GM19467 (cell line): ENCODE results near the gene MACROD2.

Experiments
- ATAC-seq: cut with Tn5 transposase; IDR thresholded peaks from one replicate; pipeline ENCODE4 v1.9.1; 2021; ENCODE audit warnings: mild to moderate bottlenecking, moderate library complexity; ENCODE audit not compliant: unreplicated experiment

MACROD2 gene

DNA sequence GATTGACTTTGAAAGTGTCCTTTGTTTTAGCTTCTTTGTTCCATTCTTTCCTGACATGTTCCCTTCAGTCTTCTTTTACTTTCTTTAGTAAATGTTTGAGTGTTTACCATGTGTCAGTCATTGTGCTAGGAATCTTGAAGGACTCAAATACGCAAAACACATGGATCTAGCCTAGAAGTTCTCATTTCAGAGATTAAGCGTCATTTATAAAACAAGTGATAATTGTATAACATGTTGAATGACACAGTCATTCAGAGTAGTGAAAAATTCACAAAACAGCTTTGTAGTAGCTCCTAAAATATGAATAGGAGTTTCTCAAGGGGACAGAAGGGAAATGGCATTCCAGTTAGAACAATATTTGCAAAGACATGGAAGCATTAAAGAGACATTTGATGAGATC lies 66.9 kb downstream of the MACROD2 start:
- no peak for ATAC-seq

DNA sequence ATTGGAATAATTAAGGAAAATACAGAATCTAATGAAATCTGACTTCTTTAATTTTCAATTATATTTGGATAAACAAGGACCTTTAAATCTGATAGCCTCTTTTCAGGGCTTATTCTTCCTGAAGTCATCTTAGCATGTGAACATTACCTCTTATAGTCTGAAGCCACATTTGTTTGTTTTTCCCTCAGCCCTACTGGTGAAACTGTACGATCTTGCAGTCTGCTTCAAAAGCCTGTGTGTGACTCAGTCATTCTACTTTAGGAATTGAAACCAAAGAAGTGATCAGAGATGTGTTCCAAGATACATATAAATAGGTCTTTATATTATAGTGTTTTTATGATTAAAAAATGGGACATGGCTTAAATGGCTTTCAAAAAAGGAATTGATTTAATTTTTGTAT lies 67.5 kb downstream of the MACROD2 start:
- no peak for ATAC-seq

DNA sequence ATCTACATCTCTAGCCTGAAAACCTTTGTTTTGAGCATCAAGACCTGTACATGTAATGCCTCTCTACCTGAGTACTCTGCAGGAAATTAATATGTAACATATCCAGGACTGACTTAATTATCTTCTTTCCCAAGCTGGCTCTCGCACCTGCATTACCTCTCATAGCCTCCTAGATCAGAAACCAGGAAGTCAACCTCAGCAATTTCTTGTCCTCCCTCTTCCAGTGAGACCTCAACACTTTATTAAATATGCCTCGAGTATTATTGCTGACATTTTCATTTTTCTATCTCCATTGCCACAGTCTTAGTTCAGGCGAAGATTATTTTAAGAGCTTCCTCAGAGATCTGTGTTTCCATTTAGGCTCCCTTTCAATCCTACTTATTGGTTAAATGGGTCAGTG lies 69.0 kb downstream of the MACROD2 start:
- ATAC-seq = no peak

DNA sequence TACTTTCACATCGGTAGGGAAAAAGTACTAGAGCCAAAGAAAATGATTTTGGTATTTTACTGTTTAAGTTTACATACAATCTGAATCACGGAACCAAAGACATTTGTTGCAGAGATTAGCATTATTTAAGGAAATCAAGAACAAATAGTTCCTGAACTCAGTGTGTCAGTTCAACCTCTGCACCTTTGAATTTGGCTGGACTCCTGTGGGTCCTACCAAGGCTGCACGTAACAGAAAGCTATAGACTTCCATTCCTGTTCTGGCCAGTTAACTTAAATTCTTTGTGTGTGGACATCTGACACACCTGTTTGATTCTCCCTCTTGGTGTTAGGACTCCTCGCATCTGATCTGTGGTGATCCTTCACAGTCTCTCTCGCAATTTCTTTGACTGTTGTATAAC lies 69.6 kb downstream of the MACROD2 start:
- ATAC-seq = no peak

DNA sequence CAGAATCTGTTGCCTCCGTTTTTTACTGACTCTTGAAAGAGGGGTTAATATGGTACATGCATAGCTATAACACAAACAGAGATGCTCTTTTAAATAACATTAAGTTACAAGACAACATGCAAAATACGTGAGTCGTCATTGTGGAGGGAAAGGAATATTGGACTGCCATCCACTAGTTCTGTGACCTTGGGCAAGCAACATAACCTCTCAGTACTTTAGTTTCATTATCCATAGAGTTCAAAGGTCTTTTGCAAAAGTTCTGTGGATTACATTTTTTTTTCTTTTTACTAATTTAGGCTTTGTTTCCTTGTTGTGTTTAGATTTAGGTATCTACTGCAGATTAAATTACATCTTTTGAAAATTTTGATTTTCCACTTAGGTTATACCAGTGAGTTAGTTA lies 70.5 kb downstream of the MACROD2 start:
- ATAC-seq = no peak

DNA sequence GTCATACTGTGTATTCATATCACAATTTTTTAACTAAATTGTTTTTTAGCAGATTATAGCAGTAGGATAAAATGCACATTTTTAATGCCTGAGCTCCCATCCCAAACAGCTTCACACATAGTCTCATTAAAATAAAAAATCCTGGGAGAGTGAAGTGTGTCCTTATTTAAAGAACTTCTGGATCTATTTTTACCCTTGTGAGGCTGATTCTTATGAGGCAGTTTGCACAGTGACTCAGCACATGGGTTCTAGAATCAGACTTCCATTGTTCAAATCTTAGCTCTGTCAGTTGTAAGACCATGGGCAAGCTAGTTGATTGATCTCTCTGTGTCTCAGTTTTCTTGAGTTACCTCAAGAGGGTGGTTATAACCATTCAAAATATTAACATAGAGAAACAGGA lies 72.3 kb downstream of the MACROD2 start:
- no peak for ATAC-seq

DNA sequence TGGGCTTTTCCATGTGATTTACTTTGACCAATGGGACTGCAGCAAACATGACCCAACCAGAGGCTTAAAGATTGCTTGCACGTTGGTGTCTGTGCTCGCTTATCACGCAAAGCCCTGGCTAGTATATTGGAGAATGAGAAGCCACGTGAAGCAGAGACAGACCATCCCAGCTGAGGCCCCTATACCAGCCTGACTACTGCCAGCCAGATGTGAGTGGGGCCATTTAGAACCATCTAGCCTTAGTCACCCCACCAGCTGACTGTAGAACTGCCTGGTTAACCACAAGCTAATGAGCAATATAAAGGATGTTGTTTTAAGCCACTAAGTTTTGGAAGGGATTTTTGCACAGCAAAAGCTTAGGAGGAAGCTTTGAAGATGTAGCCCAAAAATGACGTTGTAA lies 74.5 kb downstream of the MACROD2 start:
- ATAC-seq = no peak

DNA sequence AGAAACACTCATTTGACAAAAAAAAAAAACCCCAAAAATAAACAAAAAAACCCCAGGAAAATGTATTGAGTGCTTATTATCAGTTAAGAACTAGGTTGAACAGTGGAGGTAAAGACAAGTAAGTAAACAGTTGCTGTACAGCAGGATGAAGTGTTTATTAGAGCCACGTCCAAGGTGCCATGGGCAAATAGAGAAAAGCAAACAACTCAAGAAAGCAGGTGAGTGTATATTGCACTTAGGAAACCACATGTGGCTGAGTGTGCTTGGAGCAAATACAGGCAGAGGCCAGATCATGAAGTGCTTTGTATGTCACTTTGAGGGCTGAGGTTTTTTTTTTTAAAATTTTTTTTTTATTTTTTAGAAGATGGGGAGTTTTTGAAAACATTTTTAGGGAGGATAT lies 98.3 kb downstream of the MACROD2 start:
- no peak for ATAC-seq

DNA sequence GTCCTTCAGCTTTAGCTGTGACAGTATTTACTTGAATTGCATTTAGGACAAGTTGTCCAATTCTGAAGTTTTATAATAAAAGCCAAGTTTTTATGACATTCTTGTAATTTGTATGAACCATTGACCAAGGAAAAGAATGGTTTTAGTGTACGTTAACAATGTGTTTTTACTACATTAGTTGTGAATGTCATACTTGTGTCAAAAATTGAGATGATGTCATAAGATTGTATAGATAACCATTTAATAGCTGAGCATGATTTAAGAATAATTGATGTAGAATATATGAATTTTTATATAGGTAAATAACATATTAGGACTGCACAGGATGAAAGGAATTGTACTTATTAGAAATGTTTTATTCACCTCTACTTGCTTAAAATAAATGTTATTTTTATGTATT lies 102.9 kb downstream of the MACROD2 start:
- ATAC-seq = no peak

DNA sequence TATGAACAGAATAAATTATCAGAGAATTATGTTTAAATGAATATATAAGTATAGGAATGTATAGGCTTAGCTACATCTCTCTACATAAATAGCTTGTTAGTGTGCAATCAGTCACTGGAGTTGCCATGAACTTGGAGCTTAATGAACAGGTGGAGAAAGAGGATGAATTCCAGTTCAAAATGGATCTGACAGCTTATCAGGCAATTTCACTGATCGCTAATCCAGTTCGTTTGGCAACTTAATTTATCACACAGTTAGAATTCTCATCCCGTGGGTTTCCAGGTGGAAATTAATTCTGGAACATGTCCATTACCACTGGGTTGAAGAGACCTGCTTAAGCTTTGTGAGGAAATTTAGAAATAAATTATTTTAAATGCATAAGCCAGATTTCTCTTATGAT lies 118.1 kb downstream of the MACROD2 start:
- no peak for ATAC-seq

DNA sequence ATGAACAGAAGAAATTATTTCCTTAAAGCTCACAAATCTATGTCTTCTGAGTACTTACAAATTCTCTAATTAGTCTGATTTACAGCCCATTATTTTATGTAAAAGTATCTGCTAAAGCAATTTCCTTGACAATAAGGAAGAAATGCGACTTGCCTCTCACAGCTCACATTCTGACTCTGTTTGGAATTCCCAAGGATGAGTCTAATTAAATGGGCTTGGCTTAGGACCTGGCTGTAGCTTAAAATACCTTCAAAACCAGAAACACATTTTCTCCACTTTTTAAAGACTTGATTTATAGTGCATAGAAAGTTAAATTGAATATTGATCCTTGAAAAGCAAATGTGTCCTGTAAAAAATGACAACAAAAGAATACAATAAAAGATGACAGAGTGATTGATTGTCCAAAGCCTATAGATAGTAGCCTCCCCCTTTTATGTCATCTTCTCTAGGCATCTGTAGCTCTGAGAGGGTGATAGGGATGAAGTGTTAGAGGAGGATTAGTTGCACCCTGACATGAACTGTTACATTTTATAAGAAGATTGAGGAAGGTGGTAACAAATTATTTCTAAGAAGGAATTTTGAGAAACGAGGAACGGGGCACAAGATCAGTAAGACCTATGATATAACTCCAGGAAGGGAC lies 118.9 kb downstream of the MACROD2 start:
- ATAC-seq = no peak

DNA sequence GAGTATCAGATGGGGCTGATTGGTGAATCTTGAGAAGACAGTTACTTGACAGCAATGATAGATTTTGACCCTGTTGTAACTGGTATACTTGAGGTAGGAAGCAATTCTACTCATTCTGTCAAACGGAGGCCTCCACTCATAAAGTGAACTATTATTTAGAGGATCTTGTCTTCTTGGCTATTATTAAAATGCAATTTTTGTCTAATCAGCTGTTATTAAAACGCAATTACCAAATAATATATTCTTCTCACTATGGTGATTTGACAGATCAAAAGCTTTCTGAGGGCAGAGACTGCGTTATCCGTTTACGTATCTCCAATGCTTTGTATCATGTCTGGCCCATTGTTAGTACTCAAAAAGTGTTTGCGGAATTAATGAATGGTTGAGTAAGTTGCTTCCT lies 120.7 kb downstream of the MACROD2 start:
- no peak for ATAC-seq

DNA sequence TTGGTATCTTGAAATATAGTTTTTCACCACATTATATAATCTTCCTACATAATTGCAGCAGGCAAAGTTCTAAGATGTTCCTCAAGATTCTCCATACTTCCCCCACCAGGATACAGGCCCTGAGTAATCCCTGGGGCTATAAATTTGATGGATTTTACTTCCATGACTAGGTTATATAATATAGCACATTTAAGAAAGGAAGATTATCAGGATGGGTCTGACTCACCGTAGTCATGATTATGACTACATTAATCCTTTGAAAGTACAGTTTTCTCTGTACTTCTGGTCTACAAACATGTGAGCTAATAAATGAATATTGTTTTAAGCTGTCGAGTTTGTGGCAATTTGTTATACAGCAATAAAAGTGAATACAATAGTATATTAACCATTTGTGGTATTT lies 122.5 kb downstream of the MACROD2 start:
- ATAC-seq = no peak

DNA sequence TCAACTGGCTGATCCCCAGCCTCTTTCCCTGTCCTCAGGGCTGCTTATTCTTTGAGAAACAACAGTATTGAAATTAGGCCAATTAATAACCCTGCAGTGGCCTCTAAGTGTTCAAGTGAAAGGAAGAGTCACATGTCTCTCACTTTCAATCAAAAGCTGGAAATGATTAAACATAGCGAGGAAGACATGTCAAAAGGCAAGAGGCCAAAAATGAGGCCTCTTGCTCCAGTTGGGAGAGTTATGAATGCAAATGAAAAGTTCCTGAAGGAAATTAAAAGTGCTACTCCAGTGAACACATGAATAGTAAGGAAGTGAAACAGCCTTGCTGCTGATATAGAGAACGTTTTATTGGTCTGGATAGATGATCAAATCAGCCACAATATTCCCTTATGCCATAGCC lies 131.5 kb downstream of the MACROD2 start:
- no peak for ATAC-seq

DNA sequence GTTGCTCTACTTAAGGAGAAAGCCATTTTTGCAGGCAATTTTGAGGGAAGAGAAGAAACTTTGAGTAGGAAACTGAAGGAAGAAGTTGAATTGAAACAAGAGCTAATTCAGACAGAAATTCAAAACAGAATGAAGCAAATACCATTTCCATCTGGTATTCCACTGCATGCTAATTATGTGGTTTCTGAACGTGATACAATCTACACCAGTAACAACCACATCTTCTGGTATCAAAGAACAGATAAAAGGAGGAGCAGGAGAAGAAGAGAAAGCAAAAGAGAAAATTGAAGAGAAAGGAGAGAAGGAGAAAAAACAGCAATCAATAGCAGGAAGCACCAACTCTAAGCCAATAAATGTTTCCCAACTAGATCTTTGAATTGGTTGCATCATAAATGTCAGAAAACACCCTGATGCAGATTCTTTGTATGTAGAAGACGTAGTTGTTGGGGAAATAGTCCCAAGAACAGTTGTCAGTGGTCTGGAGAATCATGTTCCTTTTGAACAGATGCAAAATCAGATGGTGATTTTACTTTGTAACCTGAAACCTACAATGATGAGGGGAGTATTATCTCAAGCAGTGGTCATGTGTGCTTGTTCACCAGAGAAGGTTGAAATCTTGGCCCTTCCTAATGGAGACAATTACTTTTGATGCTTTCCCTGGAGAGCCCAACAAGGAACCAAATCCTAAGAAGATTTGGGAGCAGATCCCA lies 132.4 kb downstream of the MACROD2 start:
- ATAC-seq = no peak

DNA sequence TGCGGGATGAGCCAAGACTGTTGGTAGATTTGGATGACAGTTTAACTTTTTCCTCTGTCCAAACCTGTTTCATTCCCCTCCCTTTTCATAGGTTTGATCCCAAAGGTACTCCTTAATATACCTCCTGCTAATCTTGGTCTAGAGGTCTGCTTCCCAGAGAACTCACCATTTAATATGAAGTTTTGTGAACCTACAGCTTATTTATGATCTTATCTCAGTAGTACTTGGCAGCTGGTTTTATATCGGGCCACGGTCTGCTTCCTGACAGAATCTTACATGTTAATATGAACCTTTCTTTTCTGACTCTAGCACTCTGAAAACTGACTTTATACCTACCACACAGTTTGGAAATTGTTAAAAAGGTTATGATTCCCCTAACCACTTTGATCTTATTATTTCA lies 138.7 kb downstream of the MACROD2 start:
- no peak for ATAC-seq

DNA sequence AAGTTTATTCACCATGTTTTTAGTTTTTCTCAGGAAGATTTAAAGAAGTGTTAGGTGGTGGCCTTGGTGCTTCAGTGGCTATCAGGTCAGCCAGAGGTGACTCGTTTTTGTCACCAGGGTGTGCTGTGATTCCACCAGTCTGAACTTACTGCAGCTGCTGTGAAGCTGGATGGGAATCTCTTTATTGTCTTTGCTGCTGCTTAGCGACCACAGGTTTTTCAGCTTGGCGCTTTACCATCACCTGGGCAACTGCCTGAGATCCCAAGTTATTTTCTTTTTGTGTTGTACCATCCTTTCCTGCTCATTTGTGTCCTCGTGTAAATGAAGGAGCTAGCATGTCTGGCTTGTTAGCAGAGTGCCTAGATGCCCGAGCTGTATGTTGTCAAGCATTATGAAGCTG lies 146.9 kb downstream of the MACROD2 start:
- no peak for ATAC-seq

DNA sequence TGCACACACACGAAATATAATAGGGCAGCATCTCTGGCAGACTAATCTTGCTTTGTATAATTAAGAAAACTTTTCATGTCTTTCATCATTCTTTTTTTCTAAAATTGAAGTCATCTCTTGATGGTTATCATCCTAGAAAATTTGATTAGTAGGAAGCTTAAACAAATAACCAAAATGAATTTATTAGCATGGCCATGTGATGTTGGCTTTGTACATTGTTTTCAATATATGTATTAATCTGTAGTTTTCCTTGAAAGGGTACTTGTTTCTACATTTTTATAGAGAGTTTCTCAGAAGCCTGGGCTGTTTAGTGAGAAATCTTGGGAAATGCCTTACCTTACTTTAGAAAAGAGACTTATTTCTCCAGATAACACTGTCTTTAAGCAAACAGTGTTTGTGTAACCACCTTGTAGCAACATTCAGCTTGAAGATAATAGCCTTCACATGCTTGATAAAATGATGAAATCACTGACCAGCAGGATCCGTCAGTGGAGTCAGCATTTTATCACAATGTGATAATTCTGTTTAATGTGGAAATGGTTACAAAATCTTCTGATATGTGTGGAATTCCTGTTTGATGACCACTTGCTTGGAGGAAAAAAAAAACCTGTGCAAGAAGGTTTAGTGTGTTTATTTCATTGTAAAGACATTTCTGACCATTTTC lies 147.8 kb downstream of the MACROD2 start:
- ATAC-seq = no peak

DNA sequence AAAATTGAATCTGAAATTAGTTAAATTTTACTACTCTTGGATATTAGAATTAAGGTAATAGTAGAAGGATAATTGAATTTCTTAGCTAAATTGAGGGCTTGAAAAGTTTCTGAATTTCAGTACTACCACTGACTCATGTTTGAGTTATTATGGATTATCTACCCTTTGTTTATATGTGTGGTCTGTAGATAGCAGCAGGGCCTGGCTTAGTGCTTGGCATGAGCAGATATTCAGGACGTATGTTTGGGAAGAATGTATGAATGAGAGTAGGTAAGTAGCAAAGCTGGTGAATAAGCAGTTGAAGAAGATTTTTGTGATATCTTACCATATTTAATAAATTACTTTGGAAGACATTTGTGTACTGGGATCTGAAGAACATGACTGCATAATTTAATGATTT lies 152.7 kb downstream of the MACROD2 start:
- no peak for ATAC-seq

DNA sequence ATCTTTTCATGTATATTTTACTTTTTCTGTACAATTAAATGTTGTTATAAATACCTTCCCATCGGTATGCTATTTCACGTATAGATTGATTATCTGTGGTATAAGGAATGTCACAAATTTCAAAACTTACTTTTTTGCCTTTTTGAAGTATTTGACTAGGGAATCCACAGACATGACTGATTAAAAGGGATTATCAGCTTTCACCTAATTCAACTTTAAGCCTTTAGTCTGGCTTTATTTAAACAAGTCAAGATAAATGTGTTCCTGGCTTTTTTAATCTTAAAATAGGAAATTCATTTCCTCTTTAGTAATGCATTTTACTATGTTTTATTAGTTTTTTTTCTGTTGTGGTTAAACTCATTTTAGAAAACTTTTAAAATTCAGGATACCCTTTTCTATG lies 160.0 kb downstream of the MACROD2 start:
- ATAC-seq = no peak

DNA sequence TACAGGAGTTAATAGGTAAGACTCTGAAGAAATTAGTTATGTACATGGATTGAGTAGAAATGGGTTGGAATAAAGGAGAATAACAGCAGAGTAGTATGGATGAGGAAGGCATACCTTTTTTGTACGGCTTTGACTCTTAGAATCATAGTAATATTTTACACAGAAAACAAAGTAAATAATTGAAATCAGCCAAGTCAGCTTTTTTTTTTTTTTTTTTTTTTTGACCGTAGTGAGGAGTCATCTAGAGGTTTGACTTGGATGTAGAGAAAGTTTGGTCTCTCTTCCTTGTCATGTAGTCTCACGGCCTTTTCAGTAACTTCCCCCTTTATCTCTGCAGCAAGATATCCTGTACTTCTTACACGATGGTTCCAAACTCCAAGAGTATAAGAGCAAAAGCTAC lies 183.2 kb downstream of the MACROD2 start:
- no peak for ATAC-seq

DNA sequence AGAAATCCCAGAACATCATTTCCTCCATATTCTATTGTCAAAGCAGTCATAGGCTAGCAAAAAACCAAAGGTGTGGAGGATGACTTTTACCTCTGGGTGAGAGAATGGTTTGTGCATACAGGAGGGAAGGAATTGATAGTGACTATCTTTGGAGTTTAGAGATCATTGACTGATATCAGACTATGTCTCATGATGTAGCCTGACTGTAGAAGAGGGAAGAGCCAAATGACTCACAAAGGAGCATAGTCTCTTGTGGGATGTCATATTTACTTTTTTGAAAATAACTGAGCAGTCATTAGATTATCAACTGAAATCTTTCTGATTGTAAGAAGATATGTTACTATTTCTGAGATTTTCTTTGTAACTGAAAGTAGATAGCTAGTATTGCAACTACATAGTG lies 183.6 kb downstream of the MACROD2 start:
- no peak for ATAC-seq
